Upper lobe of right lung (tissue), 1 donor: ENCODE measurements around the gene PIP5K1C. TPM values are rescaled to one million over a fixed set of nuclear protein-coding genes. Genes with fewer than 3 reads are reported as not detected.

Source experiments
- ATAC-seq: fragments of 200-7000 bp; cut with Tn5 transposase; one replicate; pipeline ENCODE4 v1.9.1; 2020; ENCODE audit warnings: mild to moderate bottlenecking, moderate library complexity
- DNase-seq: peaks from one replicate; pipeline ENCODE4 v3.0.0-alpha.2; 2020
- H3K27ac ChIP-seq: fragments of 200-600 bp; one replicate; pipeline ENCODE4 v1.8.0; 2022
- H3K27me3 ChIP-seq: fragments of 200-600 bp; one replicate; pipeline ENCODE4 v1.8.0; 2022; ENCODE audit warnings: mild to moderate bottlenecking
- H3K36me3 ChIP-seq: fragments of 200-600 bp; one replicate; pipeline ENCODE4 v1.8.0; 2022
- H3K4me1 ChIP-seq: fragments of 200-600 bp; one replicate; pipeline ENCODE4 v1.8.0; 2022
- H3K4me3 ChIP-seq: fragments of 200-600 bp; one replicate; pipeline ENCODE4 v1.8.0; 2022; ENCODE audit warnings: mild to moderate bottlenecking
- H3K9me3 ChIP-seq: fragments of 200-600 bp; one replicate; pipeline ENCODE4 v1.8.0; 2022
- intact Hi-C: fragments of 100-400 bp; cut with DNase I; formaldehyde crosslinking; loops from one replicate; pipeline ENCODE4 v1.11.0; 2022
- total RNA-seq: library from RNA; stranded (reverse); fragmentation: NEBNext Ultra II Directional; extraction: Animal tissue kit (Norgen Biotek cat#: 25700); gene quantifications from one replicate; pipeline ENCODE4 v1.2.1, GENCODE V29; 2021
- TF ChIP-seq, protein P1 (sequence below): fragments of 200-600 bp; IDR thresholded peaks from one replicate; pipeline ENCODE4 v1.8.0; 2022; ENCODE audit warnings: antibody characterized with exemption
- donor health status: DM: no; HTN: yes; CAD: no; lungs with severe emphysema.

PIP5K1C gene
- total RNA-seq, 1 donor from 2014 or later = 42.1 TPM

GRCh38 chr19:3638208-3639193, 61.8 kb downstream of the PIP5K1C start:
- Histone ChIP-seq H3K4me1 (no peaks in the 10 kb centered on the region), H3K4me3 (no peak overlapping the region), H3K9me3 (no peaks in the 10 kb centered on the region), H3K27me3 (no peaks in the 10 kb centered on the region), H3K27ac (no peak overlapping the region), H3K36me3 (peaks cover 44% of the 10 kb centered on the region)
- no peak for ATAC-seq
- TF ChIP-seq, protein P1, sequence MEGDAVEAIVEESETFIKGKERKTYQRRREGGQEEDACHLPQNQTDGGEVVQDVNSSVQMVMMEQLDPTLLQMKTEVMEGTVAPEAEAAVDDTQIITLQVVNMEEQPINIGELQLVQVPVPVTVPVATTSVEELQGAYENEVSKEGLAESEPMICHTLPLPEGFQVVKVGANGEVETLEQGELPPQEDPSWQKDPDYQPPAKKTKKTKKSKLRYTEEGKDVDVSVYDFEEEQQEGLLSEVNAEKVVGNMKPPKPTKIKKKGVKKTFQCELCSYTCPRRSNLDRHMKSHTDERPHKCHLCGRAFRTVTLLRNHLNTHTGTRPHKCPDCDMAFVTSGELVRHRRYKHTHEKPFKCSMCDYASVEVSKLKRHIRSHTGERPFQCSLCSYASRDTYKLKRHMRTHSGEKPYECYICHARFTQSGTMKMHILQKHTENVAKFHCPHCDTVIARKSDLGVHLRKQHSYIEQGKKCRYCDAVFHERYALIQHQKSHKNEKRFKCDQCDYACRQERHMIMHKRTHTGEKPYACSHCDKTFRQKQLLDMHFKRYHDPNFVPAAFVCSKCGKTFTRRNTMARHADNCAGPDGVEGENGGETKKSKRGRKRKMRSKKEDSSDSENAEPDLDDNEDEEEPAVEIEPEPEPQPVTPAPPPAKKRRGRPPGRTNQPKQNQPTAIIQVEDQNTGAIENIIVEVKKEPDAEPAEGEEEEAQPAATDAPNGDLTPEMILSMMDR = no peak
- DNase-seq = no peak
- intact Hi-C loops = no loop called here

- intact Hi-C loops = no loop called here
- TF ChIP-seq, protein P1 = no peak
- no peak overlapping the region for H3K27ac ChIP-seq
- DNase-seq (no peak), ATAC-seq (no peak)
- peaks cover 46% of the 10 kb centered on the region for H3K36me3 ChIP-seq
- no peaks in the 10 kb centered on the region for H3K4me1 ChIP-seq
- no peaks in the 10 kb centered on the region for H3K27me3 ChIP-seq
- H3K9me3 ChIP-seq = no peaks in the 10 kb centered on the region
- no peak overlapping the region for H3K4me3 ChIP-seq
These were observed 62.6 kb downstream of the PIP5K1C start for GRCh38 chr19:3637621-3638020.

DNA sequence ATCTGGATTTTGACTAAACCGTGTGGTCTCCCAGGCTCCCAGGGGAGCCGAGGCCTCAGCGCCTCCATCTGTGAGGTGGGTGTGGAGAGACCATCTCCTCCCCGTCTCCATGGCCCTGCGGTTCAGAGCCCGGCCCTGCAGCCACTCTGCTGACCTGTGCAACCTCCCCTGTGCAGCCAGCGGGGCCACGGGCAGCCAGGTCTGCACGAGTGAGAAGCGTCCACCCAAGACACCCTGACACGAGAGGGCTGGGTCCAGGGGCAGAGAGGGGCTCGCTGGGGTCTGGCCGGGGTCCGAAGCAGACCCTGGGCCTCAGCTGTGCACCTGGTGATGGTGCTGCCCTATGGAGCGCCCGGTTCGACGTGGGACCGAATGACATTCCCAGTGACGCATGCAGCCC, 63.3 kb downstream of the PIP5K1C start:
- H3K4me3 ChIP-seq = no peak overlapping the region
- intact Hi-C loops = no loop called here
- TF ChIP-seq, protein P1 = no peak
- ATAC-seq (no peak), DNase-seq (no peak)
- no peaks in the 10 kb centered on the region for H3K4me1 ChIP-seq
- no peaks in the 10 kb centered on the region for H3K9me3 ChIP-seq
- no peaks in the 10 kb centered on the region for H3K27me3 ChIP-seq
- peaks cover 47% of the 10 kb centered on the region for H3K36me3 ChIP-seq
- H3K27ac ChIP-seq = no peak overlapping the region

DNA sequence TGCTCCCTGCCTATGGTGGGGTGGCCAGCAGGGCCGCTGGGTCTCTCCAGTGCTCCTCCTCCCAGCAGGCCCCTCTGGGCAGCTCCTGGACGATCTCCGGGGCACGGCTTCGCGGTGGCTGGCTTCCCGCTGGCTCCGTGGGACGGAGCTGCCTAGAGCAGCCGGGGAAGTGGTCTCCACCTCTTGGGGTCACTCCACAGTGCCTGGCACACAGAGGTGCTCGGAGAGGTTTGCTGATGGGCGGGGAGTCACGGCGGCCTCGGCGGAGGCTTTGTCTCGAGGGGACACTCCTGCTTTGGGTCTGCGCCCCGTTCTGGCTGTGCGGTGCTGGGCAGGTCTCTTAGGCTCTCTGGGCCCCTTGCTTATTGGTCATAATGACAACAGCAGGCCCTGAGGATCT, 63.8 kb downstream of the PIP5K1C start:
- Histone ChIP-seq H3K27ac (no peak overlapping the region), H3K4me1 (no peaks in the 10 kb centered on the region), H3K27me3 (no peaks in the 10 kb centered on the region), H3K36me3 (peaks cover 47% of the 10 kb centered on the region), H3K4me3 (no peak overlapping the region), H3K9me3 (no peaks in the 10 kb centered on the region)
- DNase-seq = no peak
- TF ChIP-seq, protein P1 = no peak
- no peak for ATAC-seq
- intact Hi-C loops = no loop called here

GRCh38 chr19:3634496-3635045, 65.7 kb downstream of the PIP5K1C start:
- ATAC-seq = no peak
- TF ChIP-seq, protein P1 = no peak
- no peaks in the 10 kb centered on the region for H3K4me1 ChIP-seq
- no peaks in the 10 kb centered on the region for H3K27me3 ChIP-seq
- no peak overlapping the region for H3K27ac ChIP-seq
- intact Hi-C loops = no loop called here
- no peak for DNase-seq
- H3K36me3 ChIP-seq = peaks cover 33% of the 10 kb centered on the region
- no peak overlapping the region for H3K4me3 ChIP-seq
- no peaks in the 10 kb centered on the region for H3K9me3 ChIP-seq
